Activated CD8-positive, alpha-beta memory T cell treated with anti-CD3 and anti-CD28 coated beads, Interleukin-2, amount 50 U/mL, for 48 hours (primary cell): ENCODE data around the gene PPM1N.
A peak's percentile ranks its signal among the peaks of the same experiment; 100 is the strongest.

Experiments
- DNase-seq: peaks from one replicate; pipeline ENCODE4 v3.0.0-alpha.2; 2020

PPM1N gene

GRCh38 chr19:45498411-45499195 is at the start of gene PPM1N:
Gene PPM1N (plus strand): TSS chr19:45498443. CDS start chr19:45498473, 30 bp downstream.
- DNase-seq, result peak; percentile 86

- DNase-seq, result no peak
Observed at GRCh38 chr19:45448887-45449299, 49.4 kb upstream of the PPM1N start.

GRCh38 chr19:45450012-45450333 is 48.3 kb upstream of the PPM1N start:
- no peak for DNase-seq

- DNase-seq, result peak; percentile 79
Observed at GRCh38 chr19:45451131-45451849, 47.0 kb upstream of the PPM1N start.

GRCh38 chr19:45451850-45452387 is 46.3 kb upstream of the PPM1N start:
- no peak for DNase-seq

GRCh38 chr19:45455707-45456499 is 42.3 kb upstream of the PPM1N start:
- peak; percentile 84 for DNase-seq

- no peak for DNase-seq
Observed at GRCh38 chr19:45456500-45456815, 41.8 kb upstream of the PPM1N start.

- no peak for DNase-seq
Observed at GRCh38 chr19:45457776-45458175, 40.5 kb upstream of the PPM1N start.

- DNase-seq, result no peak
Observed at GRCh38 chr19:45460807-45461347, 37.4 kb upstream of the PPM1N start.

- DNase-seq, result no peak
Observed at GRCh38 chr19:45462174-45462573, 36.1 kb upstream of the PPM1N start.

- no peak for DNase-seq
Observed at GRCh38 chr19:45463241-45463640, 35.0 kb upstream of the PPM1N start.

GRCh38 chr19:45464274-45464673 is 34.0 kb upstream of the PPM1N start:
- DNase-seq, result no peak

- DNase-seq, result no peak
Observed at GRCh38 chr19:45464852-45465441, 33.3 kb upstream of the PPM1N start.

- no peak for DNase-seq
Observed at GRCh38 chr19:45467115-45467455, 31.2 kb upstream of the PPM1N start.

GRCh38 chr19:45467456-45468158 is 30.6 kb upstream of the PPM1N start, which contains the start of gene FOSB:
Gene FOSB (plus strand): TSS chr19:45467996. CDS start chr19:45468587, 591 bp downstream.
- DNase-seq, result peak; percentile 97

- DNase-seq, result peak; percentile 74
Observed at GRCh38 chr19:45468159-45468651, 30.0 kb upstream of the PPM1N start.

GRCh38 chr19:45468803-45469131 is 29.5 kb upstream of the PPM1N start:
- DNase-seq, result no peak

GRCh38 chr19:45469132-45469944 is 28.9 kb upstream of the PPM1N start:
- DNase-seq, result peak; percentile 96

- DNase-seq, result no peak
Observed at GRCh38 chr19:45469945-45470761, 28.1 kb upstream of the PPM1N start.

GRCh38 chr19:45470762-45471081 is 27.5 kb upstream of the PPM1N start:
- DNase-seq, result no peak
